Subcutaneous abdominal adipose tissue (tissue), 5 donors: Measurements from ENCODE around the gene POLR3C.

Source experiments
- H3K27ac ChIP-seq: one replicate; pipeline ENCODE4 v1.7.0; 2013; ENCODE audit warnings: low read depth, mild to moderate bottlenecking, inconsistent platforms, low read length, moderate library complexity
- H3K27me3 ChIP-seq, 5 donors: one replicate each; pipeline ENCODE4 v1.7.0; 2013; ENCODE audit warnings: low read length in 5 of 5, inconsistent platforms in 1 of 5; ENCODE audit not compliant: control insufficient read depth in 5 of 5, insufficient read depth in 4 of 5
- H3K36me3 ChIP-seq, 5 donors: one replicate each; pipeline ENCODE4 v1.7.0; 2013; ENCODE audit warnings: low read length in 5 of 5; ENCODE audit not compliant: control insufficient read depth in 5 of 5, insufficient read depth in 5 of 5
- H3K4me1 ChIP-seq, 5 donors: one replicate each; pipeline ENCODE4 v1.7.0; 2013; ENCODE audit warnings: low read length in 5 of 5, mild to moderate bottlenecking in 3 of 5, moderate library complexity in 1 of 5; ENCODE audit not compliant: control insufficient read depth in 5 of 5, insufficient read depth in 5 of 5
- H3K4me3 ChIP-seq, 5 donors: one replicate each; pipeline ENCODE4 v1.7.0; 2013; ENCODE audit warnings: low read length in 5 of 5, low read depth in 1 of 5
- H3K9ac ChIP-seq, 5 donors: one replicate each; pipeline ENCODE4 v1.7.0; 2013; ENCODE audit warnings: low read length in 5 of 5, mild to moderate bottlenecking in 4 of 5, moderate library complexity in 3 of 5
- H3K9me3 ChIP-seq, 5 donors: one replicate each; pipeline ENCODE4 v1.7.0; 2013; ENCODE audit warnings: low read length in 5 of 5; ENCODE audit not compliant: control insufficient read depth in 5 of 5
- donor health status: healthy.
- donor health status: healthy.
- donor health status: healthy.
- donor health status: healthy.
- donor health status: healthy.

The POLR3C gene

DNA sequence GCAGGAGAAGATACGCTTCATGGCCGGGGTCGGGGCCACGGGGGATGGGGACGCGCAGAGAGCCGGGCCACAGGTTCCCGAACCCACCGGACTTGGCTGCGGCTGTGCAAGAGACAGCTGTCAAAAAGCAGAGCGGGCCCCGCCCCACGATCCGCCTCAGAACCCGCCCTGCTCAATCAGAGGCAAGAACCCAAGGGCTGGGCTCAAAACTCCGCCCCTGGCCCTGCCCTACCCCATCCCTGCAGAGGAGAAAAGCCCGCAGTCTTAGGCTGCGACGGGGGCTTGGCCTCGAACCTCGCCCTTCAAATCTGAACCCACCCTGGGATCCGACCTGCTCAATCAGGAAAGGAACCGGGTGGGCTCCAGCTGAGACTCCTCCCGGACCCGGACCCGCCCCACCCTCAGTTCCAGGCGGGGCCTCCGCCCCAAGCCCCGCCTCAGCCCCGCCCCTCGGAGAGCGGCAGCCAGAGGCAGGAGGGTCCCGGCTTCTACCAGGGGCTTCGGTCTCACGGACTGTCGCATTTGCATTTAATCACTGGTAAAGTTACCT lies 61.8 kb downstream of the POLR3C start, which contains the start of gene ANKRD35:
Gene ANKRD35, minus strand, starts transcription at position 129 of the 550 bp plus-strand sequence. Its CDS starts 108 bp downstream, at position 21.
- no peak within 1 kb of the TSS for H3K27ac ChIP-seq
- peaks cover 0 to 17% (median 12%) of the 10 kb centered on the region in 5 donors for H3K4me1 ChIP-seq
- peak within 1 kb of the TSS; percentile 73 to 85 (median 81) for H3K4me3 ChIP-seq
- peaks cover 0 to 2% (median 0%) of the 10 kb centered on the region in 5 donors for H3K27me3 ChIP-seq
- H3K9ac ChIP-seq: peak within 1 kb of the TSS in 3 of 5 donors; percentile 20 to 53 (median 52)
- H3K36me3 ChIP-seq: no peaks in the 10 kb centered on the region
- no peaks in the 10 kb centered on the region for H3K9me3 ChIP-seq

DNA sequence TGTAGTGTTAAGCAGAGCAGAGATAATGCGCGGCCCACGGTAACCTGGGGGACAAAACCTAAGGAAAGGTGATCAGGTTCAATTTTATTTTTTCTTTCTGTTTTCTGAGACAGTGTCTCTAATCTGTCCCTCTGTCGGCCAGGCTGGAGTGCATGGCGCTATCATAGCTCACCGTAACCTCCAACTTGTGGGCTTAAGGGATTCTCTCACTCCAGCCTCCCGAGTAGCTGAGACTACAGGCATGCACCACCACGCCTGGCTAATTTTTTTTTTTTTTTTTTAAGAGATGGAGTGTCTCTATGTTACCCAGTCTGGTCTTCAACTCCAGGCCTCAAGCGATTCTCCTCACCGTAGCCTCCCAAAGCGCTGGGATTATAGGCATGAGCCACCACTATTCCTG lies 62.4 kb downstream of the POLR3C start:
- Histone ChIP-seq H3K9ac (peak overlapping the region in 3 of 5 donors; percentile 20 to 53 (median 52)), H3K27me3 (peaks cover 0 to 2% (median 0%) of the 10 kb centered on the region in 5 donors), H3K4me1 (peaks cover 0 to 21% (median 18%) of the 10 kb centered on the region in 5 donors), H3K36me3 (no peaks in the 10 kb centered on the region), H3K4me3 (peak overlapping the region; percentile 71 to 85 (median 81)), H3K9me3 (no peaks in the 10 kb centered on the region), H3K27ac (no peak overlapping the region)

DNA sequence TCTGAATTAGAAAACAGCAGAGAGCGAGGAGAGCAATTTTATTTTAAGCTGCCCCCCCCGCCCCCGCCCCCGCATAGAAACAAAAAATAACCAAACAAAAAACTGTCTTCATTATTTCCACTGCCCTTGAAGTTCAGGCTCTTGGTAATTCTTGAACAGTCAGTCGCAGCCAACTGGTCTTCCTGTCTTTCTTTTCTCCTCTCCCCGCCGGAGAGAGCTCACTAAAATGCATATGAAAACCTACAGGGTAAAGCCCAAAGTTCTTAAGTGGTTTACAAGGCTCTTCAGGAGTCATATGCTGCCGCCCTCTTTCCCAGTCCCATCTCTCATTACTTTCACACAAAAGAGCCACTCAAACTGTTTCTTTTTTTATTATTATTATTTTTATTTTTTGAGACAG lies 62.8 kb downstream of the POLR3C start:
- H3K4me3 ChIP-seq: no peak overlapping the region
- H3K9ac ChIP-seq: no peak overlapping the region
- no peaks in the 10 kb centered on the region for H3K36me3 ChIP-seq
- peaks cover 0 to 25% (median 22%) of the 10 kb centered on the region in 5 donors for H3K4me1 ChIP-seq
- no peak overlapping the region for H3K27ac ChIP-seq
- H3K27me3 ChIP-seq: peaks cover 0 to 2% (median 0%) of the 10 kb centered on the region in 5 donors
- no peaks in the 10 kb centered on the region for H3K9me3 ChIP-seq

DNA sequence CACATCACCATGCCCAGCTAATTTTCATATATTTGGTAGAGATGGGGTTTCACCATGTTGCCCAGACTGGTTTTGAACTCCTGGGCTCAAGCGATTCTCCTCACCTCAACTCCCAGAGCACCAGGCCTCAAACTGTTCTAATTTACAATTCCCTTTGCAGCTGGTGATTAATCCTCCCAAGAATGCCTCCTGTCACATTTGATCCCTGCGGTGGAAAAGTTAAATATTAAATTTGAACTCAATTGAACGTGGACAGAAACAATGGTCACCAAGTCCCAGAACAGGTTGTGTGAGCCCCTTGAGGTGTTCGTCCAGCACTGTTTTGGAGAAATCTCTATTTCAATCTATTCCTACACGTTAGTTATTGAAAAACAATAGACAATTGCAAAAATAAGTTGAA lies 63.6 kb downstream of the POLR3C start:
- Histone ChIP-seq H3K9ac (no peak overlapping the region), H3K27me3 (peaks cover 0 to 2% (median 0%) of the 10 kb centered on the region in 5 donors), H3K4me3 (no peak overlapping the region), H3K27ac (no peak overlapping the region), H3K9me3 (no peaks in the 10 kb centered on the region), H3K4me1 (peaks cover 0 to 33% (median 30%) of the 10 kb centered on the region in 5 donors), H3K36me3 (no peaks in the 10 kb centered on the region)

DNA sequence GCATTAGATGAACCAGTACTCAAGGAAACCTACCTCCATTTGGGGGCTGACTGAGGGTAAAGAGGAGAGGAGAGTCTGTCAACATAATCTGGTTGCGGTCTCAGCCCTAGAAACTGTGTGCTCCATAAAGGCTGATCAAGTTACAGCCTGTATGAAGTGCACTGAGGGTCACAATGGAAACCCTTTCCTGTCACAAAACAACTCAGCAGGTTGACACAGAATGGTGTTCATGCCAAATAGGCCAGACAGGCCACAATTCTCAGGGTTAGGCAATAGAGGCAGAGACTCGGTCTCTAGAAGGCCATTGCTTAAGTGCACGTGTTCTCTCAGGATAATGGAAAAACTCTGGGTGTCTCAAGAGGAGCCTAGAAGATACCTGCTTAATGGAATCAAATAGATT lies 65.7 kb downstream of the POLR3C start:
- Histone ChIP-seq H3K4me1 (peaks cover 0 to 38% (median 31%) of the 10 kb centered on the region in 5 donors), H3K27ac (no peak overlapping the region), H3K4me3 (no peak overlapping the region), H3K27me3 (no peaks in the 10 kb centered on the region), H3K9ac (no peak overlapping the region), H3K9me3 (no peaks in the 10 kb centered on the region), H3K36me3 (no peaks in the 10 kb centered on the region)

DNA sequence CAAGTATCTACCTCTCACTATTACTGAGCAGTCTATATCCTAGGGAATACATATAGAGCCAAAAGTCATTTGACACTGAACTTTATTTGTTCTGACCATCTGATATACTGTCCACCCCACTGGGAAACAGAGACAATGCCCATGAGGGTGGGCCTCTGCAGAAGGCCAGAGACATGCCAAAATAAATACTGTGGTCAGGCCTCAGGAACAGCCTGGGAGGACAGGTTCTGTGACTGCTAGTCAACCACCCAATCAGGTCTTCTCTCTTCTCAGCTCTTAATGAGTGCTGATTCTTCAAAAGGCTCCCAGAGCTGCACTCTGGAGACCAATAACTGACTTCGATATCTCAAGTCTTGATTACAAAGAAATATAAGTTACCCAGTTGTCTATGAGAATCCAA lies 67.1 kb downstream of the POLR3C start:
- peaks cover 0 to 29% (median 24%) of the 10 kb centered on the region in 5 donors for H3K4me1 ChIP-seq
- no peaks in the 10 kb centered on the region for H3K27me3 ChIP-seq
- H3K36me3 ChIP-seq: no peaks in the 10 kb centered on the region
- peak overlapping the region; percentile 54 for H3K27ac ChIP-seq
- H3K9ac ChIP-seq: peak overlapping the region in 2 of 5 donors; percentile 5 to 9
- no peak overlapping the region for H3K4me3 ChIP-seq
- H3K9me3 ChIP-seq: no peaks in the 10 kb centered on the region

DNA sequence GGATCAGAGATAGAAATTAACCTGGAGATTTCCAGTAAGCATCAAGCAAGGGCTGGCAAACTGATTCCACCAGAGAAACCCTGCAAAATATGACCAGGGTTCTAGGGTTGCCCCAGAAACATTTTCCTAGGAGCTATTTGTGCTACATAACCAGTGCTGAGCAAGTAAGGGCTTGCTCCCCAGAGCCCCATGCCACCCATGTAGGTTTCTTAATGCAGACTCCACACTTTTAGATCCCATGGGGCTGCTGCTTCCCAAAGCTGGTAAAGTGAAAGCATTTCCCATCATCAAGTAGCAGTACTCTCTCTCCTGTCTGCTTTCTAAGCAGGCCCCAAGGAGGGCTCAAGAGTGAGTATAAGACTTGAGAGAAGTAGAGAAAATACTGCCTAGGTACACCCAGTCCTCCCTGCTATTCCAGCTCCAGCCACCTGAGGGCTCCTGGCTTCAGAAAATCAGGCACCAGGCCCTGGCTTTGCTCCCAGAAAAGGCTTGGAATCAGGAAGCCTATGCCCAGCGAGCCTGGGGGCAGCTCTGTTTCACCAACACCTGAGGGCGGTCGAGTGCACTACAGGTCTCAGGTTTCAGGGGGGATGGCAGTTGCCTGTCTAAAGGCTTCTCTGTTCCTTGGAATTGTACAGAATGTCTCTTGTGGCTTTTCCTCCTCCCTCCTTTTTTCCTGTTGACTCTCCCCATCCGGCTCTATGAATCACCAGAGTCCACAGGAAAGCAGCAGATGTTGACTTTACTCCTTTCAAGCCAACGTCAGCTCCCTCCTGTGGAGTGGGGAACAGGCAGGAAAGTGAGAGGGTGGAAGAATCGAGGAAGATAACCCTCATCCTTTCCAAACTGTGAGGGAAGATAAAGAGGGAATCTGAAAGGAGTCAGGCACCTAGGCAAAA lies 67.8 kb downstream of the POLR3C start:
- H3K27me3 ChIP-seq: no peaks in the 10 kb centered on the region
- peaks cover 0 to 26% (median 24%) of the 10 kb centered on the region in 5 donors for H3K4me1 ChIP-seq
- H3K36me3 ChIP-seq: no peaks in the 10 kb centered on the region
- peak overlapping the region; percentile 28 to 65 (median 34) for H3K4me3 ChIP-seq
- H3K27ac ChIP-seq: peak overlapping the region; percentile 54
- peak overlapping the region in 4 of 5 donors; percentile 5 to 56 (median 37) for H3K9ac ChIP-seq
- no peaks in the 10 kb centered on the region for H3K9me3 ChIP-seq

DNA sequence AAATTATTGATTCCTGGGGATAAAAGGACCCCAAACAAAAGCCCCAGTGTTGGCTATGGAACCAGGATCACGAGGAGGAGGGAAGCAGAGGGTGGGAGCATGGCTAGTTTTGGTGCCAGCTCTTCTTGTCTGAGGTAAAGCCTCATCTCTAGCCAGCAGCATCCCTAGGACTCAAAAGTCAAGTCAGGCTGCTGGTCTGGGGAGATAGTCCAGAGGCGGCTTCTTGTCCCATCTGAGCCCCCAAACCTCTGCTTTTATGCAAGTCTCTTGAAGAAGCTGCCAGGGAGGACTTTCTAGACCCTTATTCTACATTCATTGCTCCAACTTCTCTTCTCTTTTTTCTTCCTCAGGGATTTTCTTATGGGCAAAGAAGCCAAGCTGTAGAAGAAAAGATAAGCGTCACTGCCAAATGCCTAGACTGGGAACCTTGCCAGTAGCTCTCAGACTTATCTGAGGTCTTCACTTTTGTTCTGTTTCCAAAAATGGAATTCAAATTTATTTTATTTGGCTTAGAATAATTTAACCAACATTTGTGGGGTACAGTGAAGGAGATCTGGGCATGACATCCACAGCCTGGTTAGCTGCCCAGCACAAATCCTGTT lies 68.6 kb downstream of the POLR3C start:
- Histone ChIP-seq H3K9ac (peak overlapping the region in 3 of 5 donors; percentile 19 to 56 (median 55)), H3K36me3 (no peaks in the 10 kb centered on the region), H3K27ac (peak overlapping the region; percentile 54), H3K9me3 (no peaks in the 10 kb centered on the region), H3K27me3 (no peaks in the 10 kb centered on the region), H3K4me1 (peaks cover 0 to 26% (median 23%) of the 10 kb centered on the region in 5 donors), H3K4me3 (peak overlapping the region in 3 of 5 donors; percentile 28 to 50 (median 34))

DNA sequence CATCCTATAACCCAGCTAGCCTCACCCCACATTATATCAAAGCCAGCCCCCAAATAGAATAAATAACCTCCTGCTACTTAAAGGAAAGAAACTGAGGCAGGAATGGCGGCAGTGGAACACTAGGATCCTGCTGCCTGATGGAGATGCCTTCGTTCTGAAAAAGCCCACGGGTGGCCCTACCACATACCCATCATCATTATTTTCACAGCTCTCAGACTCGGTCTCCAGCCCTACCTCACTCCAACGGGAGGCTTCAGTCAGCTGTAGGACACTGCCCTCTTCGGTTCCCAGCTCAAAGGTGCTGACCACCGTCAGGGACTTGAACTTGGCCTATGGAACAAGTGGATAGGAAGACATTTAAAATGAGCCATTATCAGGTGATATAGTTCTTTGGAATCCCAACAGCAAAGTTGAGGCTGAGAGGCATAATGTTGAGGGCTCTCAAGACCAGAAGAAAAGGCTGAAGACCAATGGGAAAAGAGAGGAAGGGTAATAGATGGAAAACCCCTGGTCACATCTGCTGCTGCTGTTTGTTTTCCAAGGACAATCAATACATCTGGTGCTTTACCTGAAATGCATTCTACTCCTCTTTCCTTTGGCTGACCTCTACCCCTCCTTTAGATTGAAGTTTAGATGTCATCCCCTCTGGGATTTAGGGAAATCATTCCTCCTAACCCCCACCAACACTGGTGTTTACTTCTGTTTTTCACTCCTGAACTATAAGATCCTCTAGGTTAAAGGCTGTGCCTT lies 69.5 kb downstream of the POLR3C start:
- no peak overlapping the region for H3K9ac ChIP-seq
- H3K9me3 ChIP-seq: no peaks in the 10 kb centered on the region
- peaks cover 0 to 26% (median 23%) of the 10 kb centered on the region in 5 donors for H3K4me1 ChIP-seq
- H3K27ac ChIP-seq: no peak overlapping the region
- H3K27me3 ChIP-seq: no peaks in the 10 kb centered on the region
- H3K4me3 ChIP-seq: no peak overlapping the region
- no peaks in the 10 kb centered on the region for H3K36me3 ChIP-seq
